Neural progenitor cell (in vitro differentiated cells): Measurements from ENCODE around the gene SESN2.

ENCODE experiments used
- CTCF ChIP-seq: fragments of 200-600 bp; sonication (generic); IDR thresholded peaks from 2 replicates; pipeline ENCODE4 v1.5.1; 2017; ENCODE audit warnings: antibody characterized with exemption, mild to moderate bottlenecking
- EZH2 ChIP-seq: fragments of 200-600 bp; sonication (generic); IDR thresholded peaks from 2 replicates; pipeline ENCODE4 v1.6.1; 2017; ENCODE audit warnings: antibody characterized with exemption, mild to moderate bottlenecking, moderate library complexity
- EZH2phosphoT487 ChIP-seq: fragments of 200-600 bp; sonication (generic); IDR thresholded peaks from 2 replicates; pipeline ENCODE4 v1.6.1; 2017; ENCODE audit warnings: antibody characterized with exemption

DNA sequence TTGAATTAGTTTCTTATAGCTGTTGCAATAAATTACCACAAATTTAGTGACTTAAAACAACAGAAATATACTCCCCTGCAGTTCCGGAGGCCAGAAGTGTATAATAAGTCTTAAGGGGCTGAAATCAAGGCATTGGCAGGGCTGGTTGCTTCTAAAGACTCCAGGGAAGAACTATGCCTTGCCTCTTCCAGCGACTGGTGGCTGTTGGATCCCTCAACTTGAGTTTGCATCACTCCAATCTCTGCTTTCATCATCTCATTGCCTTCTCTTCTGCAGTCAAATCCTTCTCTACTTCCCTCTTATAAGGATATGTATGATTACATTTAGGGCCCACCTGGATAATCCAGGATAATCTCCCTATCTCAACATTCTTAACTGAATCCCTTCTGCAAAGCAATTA lies 50.4 kb downstream of the SESN2 start:
- TF ChIP-seq EZH2: no peak
- no peak for TF ChIP-seq CTCF
- no peak for TF ChIP-seq EZH2phosphoT487
